ENCODE results near the gene DNAJC10. TPM values are rescaled to one million over a fixed set of nuclear protein-coding genes. Genes with fewer than 3 reads are reported as not detected.

DNAJC10 gene
- total and polyA plus RNA-seq, 2 of the 4 experiments (the other 2 are of a cell fraction): 34.6 to 53.2 TPM

DNA sequence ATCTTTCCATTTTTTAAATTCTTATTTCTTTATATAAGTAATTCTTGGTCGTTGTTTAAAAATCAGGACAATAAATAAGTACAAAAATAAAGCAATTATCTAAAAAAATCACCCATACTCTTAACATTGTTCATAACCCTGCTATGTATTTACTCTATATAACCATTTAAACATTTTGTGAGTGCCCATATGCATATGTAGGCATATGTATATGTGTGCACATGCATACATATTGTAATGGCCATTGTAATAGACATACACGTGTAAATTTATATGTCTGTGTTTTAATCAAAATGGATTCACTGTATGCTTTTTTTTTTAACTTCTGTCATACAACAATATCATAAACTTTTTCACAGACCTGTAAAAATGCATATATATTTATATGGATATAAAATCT lies 25.6 kb downstream of the DNAJC10 start:
- no peak overlapping the region for H3K23ac ChIP-seq (ENCODE audit: low read depth, low read length)
- no peak overlapping the region for H3K27ac ChIP-seq (ENCODE audit: insufficient read depth, low read length)
- no peak for ATAC-seq (ENCODE audit: low read depth)
- no peak overlapping the region for H2AK9ac ChIP-seq (replicated peaks; ENCODE audit: low read depth, low read length, poor library complexity)
- no peak overlapping the region for H3K4me2 ChIP-seq (ENCODE audit: low read depth, low read length)
- intact Hi-C loops (cut with micrococcal nuclease): no loop called here
- H3K14ac ChIP-seq (replicated peaks; ENCODE audit: low read depth, low read length): no peak overlapping the region
- no peak overlapping the region for H3K4me3 ChIP-seq (ENCODE audit: insufficient read depth, low read depth, low read length)
- H3K18ac ChIP-seq (ENCODE audit: low read depth, low read length): no peak overlapping the region
- POLR2A ChIA-PET (ENCODE audit: unreplicated experiment): no interaction called here
- H3K27me3 ChIP-seq (ENCODE audit: control insufficient read depth, insufficient read depth, low read length): no peaks in the 10 kb centered on the region
- DNase-seq: no peak
- WGBS, 2 experiments (ENCODE audit: extremely low coverage in 2 of 2, insufficient read length in 1 of 2): no CpG with 5 or more reads among the region's 2 CpGs
- peaks cover 19% of the 10 kb centered on the region for H3K36me3 ChIP-seq (ENCODE audit: control insufficient read depth, insufficient read depth, low read length)
- no peak overlapping the region for H4K8ac ChIP-seq (ENCODE audit: low read depth in 2 of 2, low read length in 2 of 2)
- H4K5ac ChIP-seq (ENCODE audit: low read depth, low read length): no peak overlapping the region
- no peak overlapping the region for H3K9ac ChIP-seq (ENCODE audit: low read depth, low read length)
- no peak overlapping the region for H4K91ac ChIP-seq (ENCODE audit: insufficient read depth, low read depth, low read length)
- H4K20me1 ChIP-seq (ENCODE audit: insufficient read depth, low read length): no peaks in the 10 kb centered on the region
- H3K4ac ChIP-seq (ENCODE audit: low read depth, low read length): no peak overlapping the region
- in situ Hi-C loops (cut with MboI; ENCODE audit: low sequenced_read_pairs): no loop called here
- no peak overlapping the region for H2AFZ ChIP-seq (replicated peaks; ENCODE audit: low read length, poor library complexity)
- no peak overlapping the region for H3K56ac ChIP-seq (ENCODE audit: extremely low read depth, insufficient read depth, low read length)
- H2BK5ac ChIP-seq (ENCODE audit: low read depth, low read length, poor library complexity, severe bottlenecking): no peak overlapping the region
- CTCF ChIA-PET: no interaction called here
- no TSS peak for BruUV-seq (replicated peaks)
- dilution Hi-C loops (cut with HindIII; ENCODE audit: low sequenced_read_pairs, unreplicated experiment): no loop called here
- H3K9me1 ChIP-seq (ENCODE audit: insufficient read depth, low read length): no peaks in the 10 kb centered on the region
- H2BK15ac ChIP-seq (ENCODE audit: low read depth, low read length): no peak overlapping the region
- no peaks in the 10 kb centered on the region; a peak in 1 of 4 replicates for H3K79me1 ChIP-seq (ENCODE audit: low read depth in 1 of 2, low read length in 2 of 2)
- no peak overlapping the region for H2AK5ac ChIP-seq (ENCODE audit: low read depth, low read length)
- TF ChIP-seq, protein P1, sequence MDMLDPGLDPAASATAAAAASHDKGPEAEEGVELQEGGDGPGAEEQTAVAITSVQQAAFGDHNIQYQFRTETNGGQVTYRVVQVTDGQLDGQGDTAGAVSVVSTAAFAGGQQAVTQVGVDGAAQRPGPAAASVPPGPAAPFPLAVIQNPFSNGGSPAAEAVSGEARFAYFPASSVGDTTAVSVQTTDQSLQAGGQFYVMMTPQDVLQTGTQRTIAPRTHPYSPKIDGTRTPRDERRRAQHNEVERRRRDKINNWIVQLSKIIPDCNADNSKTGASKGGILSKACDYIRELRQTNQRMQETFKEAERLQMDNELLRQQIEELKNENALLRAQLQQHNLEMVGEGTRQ (IDR thresholded peaks at IDR 0.05; ENCODE audit: low read depth, low read length): no peak
- TF ChIP-seq RCOR1 (IDR thresholded peaks at IDR 0.05; ENCODE audit: insufficient replicate concordance, low read length) (no peak), SMC3 (IDR thresholded peaks at IDR 0.05; ENCODE audit: low read depth, low read length) (no peak), NFE2L2 (IDR thresholded peaks at IDR 0.05; ENCODE audit: low read depth, low read length) (no peak), CEBPB (IDR thresholded peaks at IDR 0.05; ENCODE audit: low read depth, low read length) (no peak)
- H3K4me1 ChIP-seq (ENCODE audit: control insufficient read depth, insufficient read depth, low read length): no peaks in the 10 kb centered on the region
- H2BK20ac ChIP-seq (ENCODE audit: low read depth, low read length): no peak overlapping the region
- no peaks in the 10 kb centered on the region for H3K9me3 ChIP-seq (ENCODE audit: control insufficient read depth, insufficient read depth, low read length)
- H2BK120ac ChIP-seq (ENCODE audit: low read depth, low read length): no peak overlapping the region
